Dendritic cell treated with granulocyte-macrophage colony-stimulating factor and Interleukin-4, amounts not matched to agents 40 ng/mL and 50 ng/mL, for 4 days (primary cell): ENCODE measurements around the gene GNA12.

ENCODE experiments used
- H3K27ac Mint-ChIP-seq: one replicate; pipeline ENCODE4 v1.8.0; 2022; ENCODE audit warnings: mild to moderate bottlenecking, mixed read lengths
- H3K27me3 Mint-ChIP-seq: one replicate; pipeline ENCODE4 v1.8.0; 2022; ENCODE audit warnings: mild to moderate bottlenecking, mixed read lengths
- H3K36me3 Mint-ChIP-seq: one replicate; pipeline ENCODE4 v1.8.0; 2022; ENCODE audit warnings: low read depth, mixed read lengths
- H3K4me1 Mint-ChIP-seq: one replicate; pipeline ENCODE4 v1.8.0; 2022; ENCODE audit warnings: low read depth, mixed read lengths
- H3K4me3 Mint-ChIP-seq: one replicate; pipeline ENCODE4 v1.8.0; 2022; ENCODE audit warnings: mild to moderate bottlenecking, moderate library complexity, mixed read lengths
- H3K9me3 Mint-ChIP-seq: one replicate; pipeline ENCODE4 v1.8.0; 2022; ENCODE audit warnings: mixed read lengths
- intact Hi-C: fragments of 100-400 bp; cut with micrococcal nuclease; formaldehyde crosslinking; loops from one replicate; pipeline ENCODE4 v1.15.0; 2022

Gene GNA12

GRCh38 chr7:2775785-2776184 is 68.3 kb downstream of the GNA12 start:
- Mint-ChIP-seq H3K4me1 (peaks cover 69% of the 10 kb centered on the region), H3K27ac (peak overlapping the region; percentile 95), H3K36me3 (peaks cover 32% of the 10 kb centered on the region), H3K9me3 (no peaks in the 10 kb centered on the region), H3K27me3 (no peaks in the 10 kb centered on the region), H3K4me3 (no peak overlapping the region)
- intact Hi-C loops, result no loop called here

- H3K36me3 Mint-ChIP-seq, result peaks cover 36% of the 10 kb centered on the region
- H3K4me1 Mint-ChIP-seq, result peaks cover 73% of the 10 kb centered on the region
- H3K4me3 Mint-ChIP-seq, result no peak overlapping the region
- no peaks in the 10 kb centered on the region for H3K9me3 Mint-ChIP-seq
- H3K27me3 Mint-ChIP-seq, result no peaks in the 10 kb centered on the region
- intact Hi-C loops, result no loop called here
- H3K27ac Mint-ChIP-seq, result peak overlapping the region; percentile 95
Measured at GRCh38 chr7:2775376-2775775, 68.7 kb downstream of the GNA12 start.

GRCh38 chr7:2774935-2775334 is 69.2 kb downstream of the GNA12 start:
- Mint-ChIP-seq H3K36me3 (peaks cover 39% of the 10 kb centered on the region), H3K27me3 (no peaks in the 10 kb centered on the region), H3K4me3 (no peak overlapping the region), H3K27ac (peak overlapping the region; percentile 95), H3K9me3 (no peaks in the 10 kb centered on the region), H3K4me1 (peaks cover 75% of the 10 kb centered on the region)
- intact Hi-C loops, result no loop called here

- H3K27ac Mint-ChIP-seq, result peak overlapping the region; percentile 95
- H3K9me3 Mint-ChIP-seq, result no peaks in the 10 kb centered on the region
- peaks cover 75% of the 10 kb centered on the region for H3K4me1 Mint-ChIP-seq
- peaks cover 39% of the 10 kb centered on the region for H3K36me3 Mint-ChIP-seq
- intact Hi-C loops, result no loop called here
- H3K27me3 Mint-ChIP-seq, result no peaks in the 10 kb centered on the region
- no peak overlapping the region for H3K4me3 Mint-ChIP-seq
Measured at GRCh38 chr7:2774280-2774679, 69.8 kb downstream of the GNA12 start.

GRCh38 chr7:2773608-2774007 is 70.5 kb downstream of the GNA12 start:
- peaks cover 75% of the 10 kb centered on the region for H3K4me1 Mint-ChIP-seq

GRCh38 chr7:2771274-2771731 is 72.8 kb downstream of the GNA12 start:
- H3K27me3 Mint-ChIP-seq, result no peaks in the 10 kb centered on the region
- peaks cover 33% of the 10 kb centered on the region for H3K36me3 Mint-ChIP-seq
- H3K4me3 Mint-ChIP-seq, result no peak overlapping the region
- no peaks in the 10 kb centered on the region for H3K9me3 Mint-ChIP-seq
- intact Hi-C loops, result no loop called here
- H3K27ac Mint-ChIP-seq, result peak overlapping the region; percentile 95
- H3K4me1 Mint-ChIP-seq, result peaks cover 61% of the 10 kb centered on the region

More at GRCh38 chr7:2773608-2774007, 70.5 kb downstream of the GNA12 start:
- H3K9me3 Mint-ChIP-seq, result no peaks in the 10 kb centered on the region
- H3K36me3 Mint-ChIP-seq, result peaks cover 43% of the 10 kb centered on the region
- peak overlapping the region; percentile 45 for H3K4me3 Mint-ChIP-seq
- intact Hi-C loops, result loop anchor here (1.0 kb wide), 1 partner anchor 15 kb away; no protein-coding TSS in a partner anchor
- H3K27ac Mint-ChIP-seq, result peak overlapping the region; percentile 95
- no peaks in the 10 kb centered on the region for H3K27me3 Mint-ChIP-seq

- Mint-ChIP-seq H3K27me3 (no peaks in the 10 kb centered on the region), H3K4me3 (no peak overlapping the region), H3K36me3 (peaks cover 28% of the 10 kb centered on the region), H3K9me3 (no peaks in the 10 kb centered on the region), H3K27ac (peak overlapping the region; percentile 84), H3K4me1 (peaks cover 49% of the 10 kb centered on the region)
- intact Hi-C loops, result loop anchor here (5.0 kb wide), 1 partner anchor 37 kb away; no protein-coding TSS in a partner anchor
Measured at GRCh38 chr7:2764621-2765020, 79.5 kb downstream of the GNA12 start.

- intact Hi-C loops, result loop anchor here (5.0 kb wide), 1 partner anchor 36 kb away; no protein-coding TSS in a partner anchor
- peak overlapping the region; percentile 84 for H3K27ac Mint-ChIP-seq
- peaks cover 24% of the 10 kb centered on the region for H3K36me3 Mint-ChIP-seq
- no peak overlapping the region for H3K4me3 Mint-ChIP-seq
- H3K9me3 Mint-ChIP-seq, result no peaks in the 10 kb centered on the region
- H3K4me1 Mint-ChIP-seq, result peaks cover 57% of the 10 kb centered on the region
- no peaks in the 10 kb centered on the region for H3K27me3 Mint-ChIP-seq
Measured at GRCh38 chr7:2763597-2763996, 80.5 kb downstream of the GNA12 start.

- H3K27me3 Mint-ChIP-seq, result no peaks in the 10 kb centered on the region
- H3K36me3 Mint-ChIP-seq, result peaks cover 25% of the 10 kb centered on the region
- no peaks in the 10 kb centered on the region for H3K9me3 Mint-ChIP-seq
- intact Hi-C loops, result loop anchor here (5.0 kb wide), 1 partner anchor 35 kb away; no protein-coding TSS in a partner anchor
- H3K4me1 Mint-ChIP-seq, result peaks cover 74% of the 10 kb centered on the region
- H3K4me3 Mint-ChIP-seq, result peak overlapping the region; percentile 59
- H3K27ac Mint-ChIP-seq, result peak overlapping the region; percentile 84
Measured at GRCh38 chr7:2761801-2762497, 82.2 kb downstream of the GNA12 start.

GRCh38 chr7:2761131-2761624 is 82.9 kb downstream of the GNA12 start:
- Mint-ChIP-seq H3K4me1 (peaks cover 81% of the 10 kb centered on the region), H3K36me3 (peaks cover 33% of the 10 kb centered on the region), H3K27ac (peak overlapping the region; percentile 84), H3K27me3 (no peaks in the 10 kb centered on the region), H3K9me3 (no peaks in the 10 kb centered on the region), H3K4me3 (no peak overlapping the region)
- intact Hi-C loops, result loop anchor here (5.0 kb wide), 1 partner anchor 34 kb away; no protein-coding TSS in a partner anchor

GRCh38 chr7:2760098-2760889 is 83.8 kb downstream of the GNA12 start:
- Mint-ChIP-seq H3K27me3 (no peaks in the 10 kb centered on the region), H3K4me1 (peaks cover 77% of the 10 kb centered on the region), H3K27ac (peak overlapping the region; percentile 84), H3K36me3 (peaks cover 42% of the 10 kb centered on the region), H3K9me3 (peaks cover 3% of the 10 kb centered on the region), H3K4me3 (peak overlapping the region; percentile 21)
- intact Hi-C loops, result loop anchor here (5.0 kb wide), 1 partner anchor 33 kb away; no protein-coding TSS in a partner anchor

- H3K36me3 Mint-ChIP-seq, result peaks cover 47% of the 10 kb centered on the region
Measured at GRCh38 chr7:2759736-2760097, 84.4 kb downstream of the GNA12 start.

GRCh38 chr7:2758673-2759616 is 85.2 kb downstream of the GNA12 start:
- Mint-ChIP-seq H3K36me3 (peaks cover 45% of the 10 kb centered on the region), H3K4me3 (peak overlapping the region; percentile 61), H3K9me3 (peaks cover 8% of the 10 kb centered on the region), H3K27me3 (no peaks in the 10 kb centered on the region), H3K4me1 (peaks cover 77% of the 10 kb centered on the region), H3K27ac (peak overlapping the region; percentile 84)
- intact Hi-C loops, result loop anchor here (1.0 kb wide), 1 partner anchor 14 kb away; no protein-coding TSS in a partner anchor

More at GRCh38 chr7:2759736-2760097, 84.4 kb downstream of the GNA12 start:
- H3K4me1 Mint-ChIP-seq, result peaks cover 77% of the 10 kb centered on the region
- no peak overlapping the region for H3K4me3 Mint-ChIP-seq
- H3K27me3 Mint-ChIP-seq, result no peaks in the 10 kb centered on the region
- H3K27ac Mint-ChIP-seq, result peak overlapping the region; percentile 84
- intact Hi-C loops, result loop anchor here (5.0 kb wide), 1 partner anchor 32 kb away; no protein-coding TSS in a partner anchor
- peaks cover 8% of the 10 kb centered on the region for H3K9me3 Mint-ChIP-seq
